ENCODE results near the gene ADGRE2. TPM values are rescaled to one million over a fixed set of nuclear protein-coding genes. Genes with fewer than 3 reads are reported as not detected.

ADGRE2 gene
- polyA plus RNA-seq, 3 donors = 13.1 to 91.1 (median 47.6) TPM

- peaks cover 37% of the 10 kb centered on the region for H3K4me1 Mint-ChIP-seq
- TF ChIP-seq, protein P1, sequence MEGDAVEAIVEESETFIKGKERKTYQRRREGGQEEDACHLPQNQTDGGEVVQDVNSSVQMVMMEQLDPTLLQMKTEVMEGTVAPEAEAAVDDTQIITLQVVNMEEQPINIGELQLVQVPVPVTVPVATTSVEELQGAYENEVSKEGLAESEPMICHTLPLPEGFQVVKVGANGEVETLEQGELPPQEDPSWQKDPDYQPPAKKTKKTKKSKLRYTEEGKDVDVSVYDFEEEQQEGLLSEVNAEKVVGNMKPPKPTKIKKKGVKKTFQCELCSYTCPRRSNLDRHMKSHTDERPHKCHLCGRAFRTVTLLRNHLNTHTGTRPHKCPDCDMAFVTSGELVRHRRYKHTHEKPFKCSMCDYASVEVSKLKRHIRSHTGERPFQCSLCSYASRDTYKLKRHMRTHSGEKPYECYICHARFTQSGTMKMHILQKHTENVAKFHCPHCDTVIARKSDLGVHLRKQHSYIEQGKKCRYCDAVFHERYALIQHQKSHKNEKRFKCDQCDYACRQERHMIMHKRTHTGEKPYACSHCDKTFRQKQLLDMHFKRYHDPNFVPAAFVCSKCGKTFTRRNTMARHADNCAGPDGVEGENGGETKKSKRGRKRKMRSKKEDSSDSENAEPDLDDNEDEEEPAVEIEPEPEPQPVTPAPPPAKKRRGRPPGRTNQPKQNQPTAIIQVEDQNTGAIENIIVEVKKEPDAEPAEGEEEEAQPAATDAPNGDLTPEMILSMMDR (IDR thresholded peaks at IDR 0.05) = no peak
- no peak overlapping the region for H3K27ac ChIP-seq (ENCODE audit: low read depth in 1 of 2, low read length in 2 of 2)
- no peaks in the 10 kb centered on the region for H3K9me3 ChIP-seq (replicated peaks in 1 of 2; ENCODE audit: control insufficient read depth in 1 of 2, insufficient read depth in 1 of 2, low read length in 2 of 2)
- H3K27me3 ChIP-seq (ENCODE audit: control insufficient read depth in 2 of 2, insufficient read depth in 2 of 2, low read length in 2 of 2) = no peaks in the 10 kb centered on the region
- H3K4me3 Mint-ChIP-seq = no peak overlapping the region
- peak overlapping the region in 1 of 7 donors; percentile 2 for H3K27ac Mint-ChIP-seq
- peaks cover 74 to 82% of the 10 kb centered on the region in 2 donors for H3K36me3 ChIP-seq (replicated peaks in 1 of 2; ENCODE audit: control insufficient read depth in 1 of 2, insufficient read depth in 2 of 2, low read length in 2 of 2)
- H3K4me3 ChIP-seq (replicated peaks in 1 of 3; ENCODE audit: low read depth in 2 of 3, low read length in 3 of 3) = no peak overlapping the region
- WGBS (ENCODE audit: insufficient coverage) = 93% methylated on average over 8 of the region's 11 CpGs
- peaks cover 23% of the 10 kb centered on the region for H3K79me2 ChIP-seq (ENCODE audit: insufficient read depth, low read length)
- H3K27me3 Mint-ChIP-seq (ENCODE audit: low read depth in 3 of 3) = peaks cover 0 to 4% (median 4%) of the 10 kb centered on the region in 3 donors
- DNase-seq = no peak
- H3K4me1 ChIP-seq (ENCODE audit: control insufficient read depth in 1 of 2, insufficient read depth in 2 of 2, low read length in 2 of 2) = peaks cover 9 to 17% of the 10 kb centered on the region in 2 donors
- H2AFZ ChIP-seq (ENCODE audit: insufficient read depth, low read depth, low read length, poor library complexity, severe bottlenecking) = no peak overlapping the region
- no peak overlapping the region for H3K4me2 ChIP-seq (replicated peaks; ENCODE audit: extremely low read depth, low read length, poor library complexity, severe bottlenecking)
- intact Hi-C loops (cut with micrococcal nuclease) = loop anchor here in 1 of 2 donors (10.0 kb wide), 1 partner anchor 196 kb away; the partner anchor contains the start of gene NDUFB7
- H3K9ac ChIP-seq (ENCODE audit: insufficient read depth, low read length, poor library complexity, severe bottlenecking) = no peak overlapping the region
- H4K20me1 ChIP-seq (ENCODE audit: insufficient read depth, low read length) = peaks cover 100% of the 10 kb centered on the region
- H3K36me3 Mint-ChIP-seq = peaks cover 72 to 86% of the 10 kb centered on the region in 2 donors
- no peaks in the 10 kb centered on the region for H3K9me3 Mint-ChIP-seq
Measured at GRCh38 chr19:14770944-14771839, 7.2 kb downstream of the ADGRE2 start.

- peaks cover 83 to 94% of the 10 kb centered on the region in 2 donors for H3K36me3 Mint-ChIP-seq
- peak overlapping the region in 1 of 2 donors; percentile 31 for H3K4me3 Mint-ChIP-seq
Measured at GRCh38 chr19:14770136-14770535, 8.2 kb downstream of the ADGRE2 start.

More at GRCh38 chr19:14770136-14770535, 8.2 kb downstream of the ADGRE2 start:
- H3K27me3 ChIP-seq (ENCODE audit: control insufficient read depth in 2 of 2, insufficient read depth in 2 of 2, low read length in 2 of 2) = no peaks in the 10 kb centered on the region
- peaks cover 100% of the 10 kb centered on the region for H4K20me1 ChIP-seq (ENCODE audit: insufficient read depth, low read length)
- H3K9me3 ChIP-seq (replicated peaks in 1 of 2; ENCODE audit: control insufficient read depth in 1 of 2, insufficient read depth in 1 of 2, low read length in 2 of 2) = no peaks in the 10 kb centered on the region
- no peak overlapping the region for H3K4me3 ChIP-seq (replicated peaks in 1 of 3; ENCODE audit: low read depth in 2 of 3, low read length in 3 of 3)
- peaks cover 81 to 93% of the 10 kb centered on the region in 2 donors for H3K36me3 ChIP-seq (replicated peaks in 1 of 2; ENCODE audit: control insufficient read depth in 1 of 2, insufficient read depth in 2 of 2, low read length in 2 of 2)
- peaks cover 12% of the 10 kb centered on the region for H3K79me2 ChIP-seq (ENCODE audit: insufficient read depth, low read length)
- no peak overlapping the region for H3K9ac ChIP-seq (ENCODE audit: insufficient read depth, low read length, poor library complexity, severe bottlenecking)
- Mint-ChIP-seq H3K9me3 (peaks cover 0 to 2% (median 0%) of the 10 kb centered on the region in 7 donors), H3K27ac (no peak overlapping the region), H3K27me3 (ENCODE audit: low read depth in 3 of 3) (peaks cover 0 to 4% (median 4%) of the 10 kb centered on the region in 3 donors), H3K4me1 (peaks cover 28% of the 10 kb centered on the region)
- DNase-seq = no peak
- no peak overlapping the region for H3K4me2 ChIP-seq (replicated peaks; ENCODE audit: extremely low read depth, low read length, poor library complexity, severe bottlenecking)
- TF ChIP-seq, protein P1 (IDR thresholded peaks at IDR 0.05) = no peak
- intact Hi-C loops (cut with micrococcal nuclease) = loop anchor here in 1 of 2 donors (10.0 kb wide), 1 partner anchor 195 kb away; the partner anchor contains the start of gene NDUFB7
- H3K4me1 ChIP-seq (ENCODE audit: control insufficient read depth in 1 of 2, insufficient read depth in 2 of 2, low read length in 2 of 2) = peaks cover 2 to 12% of the 10 kb centered on the region in 2 donors
- no peak overlapping the region for H2AFZ ChIP-seq (ENCODE audit: insufficient read depth, low read depth, low read length, poor library complexity, severe bottlenecking)
- H3K27ac ChIP-seq (ENCODE audit: low read depth in 1 of 2, low read length in 2 of 2) = no peak overlapping the region
- 50% methylated on average over 2 of the region's 5 CpGs for WGBS (ENCODE audit: insufficient coverage)

All from CD14-positive monocyte (primary cell).